Activated CD4-positive, CD25-positive, alpha-beta regulatory T cell treated with anti-CD3 and anti-CD28 coated beads, Interleukin-2, amount 50 U/mL, for 16 hours (primary cell): ENCODE results near the gene GALNTL6.

ENCODE experiments used
- DNase-seq: peaks from one replicate; pipeline ENCODE4 v3.0.0-alpha.2; 2020; ENCODE audit warnings: low read depth, low spot score

GALNTL6 gene

GRCh38 chr4:171812665-171813525, at the start of gene GALNTL6:
TSS of gene GALNTL6 (plus strand) at chr4:171813404.
- no peak for DNase-seq

- DNase-seq = no peak
Observed at GRCh38 chr4:171765514-171765913, 47.7 kb upstream of the GALNTL6 start.

GRCh38 chr4:171774642-171775190, 38.5 kb upstream of the GALNTL6 start:
- no peak for DNase-seq

GRCh38 chr4:171779301-171779700, 33.9 kb upstream of the GALNTL6 start:
- no peak for DNase-seq

GRCh38 chr4:171785388-171785787, 27.8 kb upstream of the GALNTL6 start:
- DNase-seq = no peak

GRCh38 chr4:171793723-171794122, 19.5 kb upstream of the GALNTL6 start:
- no peak for DNase-seq

- no peak for DNase-seq
Observed at GRCh38 chr4:171794528-171794927, 18.7 kb upstream of the GALNTL6 start.

- no peak for DNase-seq
Observed at GRCh38 chr4:171809854-171810253, 3.4 kb upstream of the GALNTL6 start.

GRCh38 chr4:171812333-171812664, 905 bp upstream of the GALNTL6 start:
- DNase-seq = no peak

GRCh38 chr4:171813526-171814250, 484 bp downstream of the GALNTL6 start:
- no peak for DNase-seq

- DNase-seq = no peak
Observed at GRCh38 chr4:171814545-171814944, 1.3 kb downstream of the GALNTL6 start.

- no peak for DNase-seq
Observed at GRCh38 chr4:171817026-171817425, 3.8 kb downstream of the GALNTL6 start.

- DNase-seq = no peak
Observed at GRCh38 chr4:171834640-171835039, 21.4 kb downstream of the GALNTL6 start.

GRCh38 chr4:171843456-171843855, 30.3 kb downstream of the GALNTL6 start:
- DNase-seq = no peak

GRCh38 chr4:171846232-171846631, 33.0 kb downstream of the GALNTL6 start:
- DNase-seq = no peak

GRCh38 chr4:171846893-171847292, 33.7 kb downstream of the GALNTL6 start:
- DNase-seq = no peak

- DNase-seq = no peak
Observed at GRCh38 chr4:171847751-171848150, 34.5 kb downstream of the GALNTL6 start.

GRCh38 chr4:171849686-171850222, 36.5 kb downstream of the GALNTL6 start:
- DNase-seq = no peak

- no peak for DNase-seq
Observed at GRCh38 chr4:171851295-171851694, 38.1 kb downstream of the GALNTL6 start.

GRCh38 chr4:171857302-171858012, 44.3 kb downstream of the GALNTL6 start:
- DNase-seq = no peak

GRCh38 chr4:171875291-171875690, 62.1 kb downstream of the GALNTL6 start:
- no peak for DNase-seq

GRCh38 chr4:171876636-171877035, 63.4 kb downstream of the GALNTL6 start:
- no peak for DNase-seq
